Stimulated activated CD4-positive, alpha-beta T cell treated with anti-CD3 and anti-CD28 coated beads, Interleukin-15, amount 100 ng/mL, for 24 hours (primary cell): ENCODE measurements around the gene RNF215.
A peak's percentile ranks its signal among the peaks of the same experiment; 100 is the strongest.
"Not testable (repeated sequence)": the region's sequence is repeated elsewhere in the genome, so short reads cannot be mapped to it uniquely, and the experiment has no call there.

ENCODE experiments used
- DNase-seq: peaks from one replicate; pipeline ENCODE4 v3.0.0-alpha.2; 2020

RNF215 gene

DNA sequence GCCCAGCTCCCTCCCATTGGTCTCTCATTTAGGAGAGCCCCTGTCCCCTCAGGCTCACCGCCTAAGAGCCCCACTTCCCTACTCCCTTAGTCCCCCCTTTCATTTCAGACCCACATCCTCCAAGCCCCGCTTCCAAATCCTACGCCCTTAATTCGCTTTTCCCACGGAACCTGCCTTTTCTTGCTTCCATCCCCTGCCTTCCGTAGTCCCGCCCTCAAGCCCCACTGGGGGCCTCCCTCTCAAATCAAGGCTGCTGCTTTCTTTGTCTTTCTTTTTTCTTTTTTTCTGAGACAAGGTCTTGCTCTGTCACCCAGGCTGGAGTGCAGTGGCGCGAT lies 30.0 kb downstream of the RNF215 start:
- DNase-seq, result no peak

DNA sequence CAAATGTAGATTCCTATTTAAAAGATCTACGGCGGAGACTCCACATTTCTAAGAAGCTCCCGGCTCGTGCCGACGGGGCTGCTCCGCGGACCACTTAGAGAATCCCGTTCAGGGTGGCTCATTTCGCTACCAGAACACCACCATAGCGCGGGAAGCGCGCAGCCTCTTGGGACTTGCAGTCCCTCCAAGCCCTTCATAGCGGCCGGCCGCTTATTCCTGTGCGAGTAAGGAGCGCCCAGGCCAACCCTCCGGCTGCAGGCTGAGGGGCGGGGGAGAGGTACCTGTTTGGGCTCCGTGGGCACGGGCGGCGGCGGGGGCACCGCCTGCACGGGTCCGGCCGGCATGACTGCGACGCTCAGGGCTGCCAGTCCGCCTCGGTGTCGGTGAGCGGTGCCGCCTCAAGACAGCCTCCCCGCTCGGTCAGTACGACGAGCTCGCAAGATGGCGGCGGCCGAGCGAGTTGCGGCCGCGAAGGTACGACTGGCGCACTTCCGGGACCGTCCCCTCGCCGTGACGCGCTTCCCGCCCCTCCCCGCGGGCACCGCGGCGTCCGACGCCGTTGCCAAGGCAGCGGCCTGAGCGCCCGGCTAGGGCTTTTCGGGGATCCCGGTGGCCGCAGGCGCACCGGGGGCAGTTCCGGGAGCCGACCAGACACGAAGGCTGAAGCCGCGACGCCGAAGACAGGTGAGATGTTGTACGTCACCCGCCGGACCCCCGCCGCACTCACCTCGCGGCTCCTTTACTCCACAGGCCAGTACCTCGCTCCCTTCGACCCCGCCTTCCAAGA lies 30.6 kb downstream of the RNF215 start, which contains the start of the genes CCDC157 and SF3A1:
Gene CCDC157, plus strand, starts transcription at position 559 of the 787 bp plus-strand sequence. CDS start 8,994 bp downstream, outside the sequence.
Gene SF3A1, minus strand, starts transcription at position 446 of the 787 bp plus-strand sequence. Its CDS starts 102 bp downstream, at position 344.
- DNase-seq, result peak; percentile 92

DNA sequence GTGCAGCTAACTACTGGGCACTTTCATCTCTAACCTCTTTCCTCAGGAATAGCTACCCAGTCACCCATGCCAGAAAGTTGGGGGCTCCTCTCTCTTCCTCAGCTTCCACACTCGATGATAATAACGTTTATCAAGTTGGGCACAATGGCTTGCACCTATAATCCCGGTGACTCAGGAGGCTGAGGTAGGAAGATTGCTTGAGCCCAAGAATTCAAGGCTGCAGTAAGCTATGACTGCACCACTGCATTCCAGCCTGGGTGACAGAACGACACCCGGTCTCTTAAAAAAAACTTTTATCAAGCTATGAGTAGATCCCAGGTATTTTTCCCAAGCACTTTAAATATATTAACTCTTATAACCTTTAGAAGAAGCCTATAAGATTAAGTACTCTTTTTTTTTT lies 32.6 kb downstream of the RNF215 start:
- no peak for DNase-seq

DNA sequence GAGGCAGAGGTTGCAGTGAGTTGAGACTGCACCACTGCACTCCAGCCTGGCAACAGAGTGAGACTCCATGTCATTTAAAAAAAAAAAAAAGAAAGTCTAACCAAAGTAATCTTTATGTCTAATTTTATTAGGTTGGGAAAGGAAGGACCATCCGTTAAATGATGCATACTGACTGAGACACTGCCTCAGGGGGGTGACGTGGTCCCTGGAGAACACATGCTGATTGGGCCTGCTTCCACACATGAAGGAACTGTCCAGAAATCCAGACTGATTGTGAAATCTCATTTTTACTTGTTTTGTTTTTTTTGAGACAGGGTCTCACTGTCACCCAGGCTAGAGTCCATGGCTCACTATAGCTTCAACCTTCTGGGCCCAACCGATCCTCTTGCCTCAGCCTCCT lies 36.0 kb downstream of the RNF215 start:
- no peak for DNase-seq

DNA sequence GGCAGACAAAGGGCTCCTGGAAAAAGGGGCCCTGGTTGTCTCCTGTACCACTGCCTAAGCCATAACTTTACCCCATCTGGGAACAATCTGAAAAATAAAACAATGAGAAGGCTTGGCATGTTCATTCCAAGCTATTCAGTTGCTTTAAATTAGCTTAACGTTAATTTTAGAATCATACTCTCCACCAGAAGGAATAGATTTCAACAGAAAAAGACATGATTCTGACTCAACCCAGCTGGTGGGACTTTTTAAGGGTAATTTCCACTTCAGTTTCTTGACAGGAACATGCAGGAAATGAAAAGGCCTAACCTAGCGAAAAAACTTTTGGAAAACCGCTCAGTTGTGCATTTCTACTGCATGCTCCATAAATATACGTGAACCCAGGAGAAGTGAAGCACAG lies 38.4 kb downstream of the RNF215 start:
- no peak for DNase-seq

DNA sequence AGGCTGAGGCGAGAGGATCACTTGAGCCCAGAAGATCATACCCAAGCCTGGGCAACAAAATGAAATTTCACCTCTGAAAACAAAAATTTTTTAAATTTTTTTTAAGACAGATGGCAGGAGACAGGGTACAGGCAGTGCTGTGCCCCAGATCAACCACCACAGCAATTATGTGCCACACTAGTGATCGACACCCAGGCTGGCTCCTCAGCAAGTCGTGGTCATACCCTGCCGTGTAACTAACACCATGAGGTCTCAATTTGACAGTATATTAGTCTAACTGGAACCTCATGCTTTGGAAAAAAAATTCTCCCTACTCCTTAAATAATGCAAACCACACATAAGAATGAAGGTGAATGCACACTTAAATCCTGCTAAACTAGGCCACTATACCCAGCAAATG lies 38.8 kb downstream of the RNF215 start:
- no peak for DNase-seq

DNA sequence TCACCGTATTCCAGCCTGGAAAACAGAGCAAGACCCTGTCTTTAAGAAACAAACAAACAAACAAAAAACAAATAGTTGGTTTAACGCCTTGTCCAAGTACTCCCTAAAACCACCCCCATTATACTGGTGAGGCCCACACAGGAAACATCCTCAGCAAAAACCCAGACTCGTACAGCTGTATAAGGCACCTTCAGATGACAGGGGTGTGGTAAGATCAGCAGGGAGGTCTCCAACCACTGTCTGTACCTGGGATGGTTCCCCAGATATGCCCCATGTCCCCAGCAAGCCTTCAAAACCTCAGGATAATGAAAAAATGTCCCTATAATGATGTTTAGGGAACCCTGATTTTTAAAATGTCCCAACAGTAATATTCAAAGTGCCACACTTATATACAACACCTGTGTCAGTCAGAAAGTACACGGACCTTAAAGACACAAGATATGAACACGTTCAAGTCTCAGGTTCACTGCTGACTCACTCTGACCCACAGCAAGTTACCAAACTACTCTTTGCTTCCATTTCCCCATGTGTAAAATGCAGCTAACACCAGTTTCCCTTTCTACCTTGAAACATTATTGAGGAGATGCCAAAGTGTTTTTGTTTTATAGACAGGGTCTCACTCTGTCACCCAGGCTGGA lies 39.8 kb downstream of the RNF215 start:
- no peak for DNase-seq

DNA sequence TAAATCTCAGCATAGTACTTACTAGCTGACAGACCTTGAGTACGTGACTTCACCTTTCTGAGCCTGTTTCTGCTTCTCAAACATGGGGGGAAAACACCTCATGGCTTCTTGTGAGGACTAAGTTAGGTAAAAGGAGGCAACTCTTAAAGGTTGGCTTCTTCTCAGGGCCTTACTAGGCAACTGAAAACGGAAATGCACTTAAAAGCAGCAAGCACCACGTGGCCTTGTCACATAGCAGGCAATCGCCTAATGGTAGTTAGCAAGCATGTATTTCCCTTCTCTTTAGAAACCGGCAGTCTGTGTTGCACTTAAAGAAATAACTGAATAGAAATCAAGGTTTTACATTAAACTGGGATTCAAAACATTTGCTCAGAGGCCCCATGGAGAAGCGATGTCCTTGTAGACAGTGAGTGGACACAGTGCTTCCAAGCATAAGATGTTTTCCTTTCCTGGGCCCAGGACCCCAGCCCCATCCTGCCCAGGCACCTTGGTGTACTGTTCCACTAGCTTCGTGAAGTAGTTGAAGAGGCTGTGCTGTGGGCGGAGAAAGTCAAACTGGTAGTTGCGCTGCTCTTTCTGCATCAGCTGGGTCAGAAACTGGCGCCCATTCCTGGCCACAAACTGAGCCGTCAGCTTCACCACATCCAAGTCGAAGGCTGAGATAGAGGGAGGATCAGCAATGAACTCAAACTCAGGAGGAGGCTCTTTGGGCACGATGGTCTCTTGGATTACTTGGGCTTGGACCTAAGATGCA lies 42.6 kb downstream of the RNF215 start:
- peak; percentile 67 for DNase-seq

DNA sequence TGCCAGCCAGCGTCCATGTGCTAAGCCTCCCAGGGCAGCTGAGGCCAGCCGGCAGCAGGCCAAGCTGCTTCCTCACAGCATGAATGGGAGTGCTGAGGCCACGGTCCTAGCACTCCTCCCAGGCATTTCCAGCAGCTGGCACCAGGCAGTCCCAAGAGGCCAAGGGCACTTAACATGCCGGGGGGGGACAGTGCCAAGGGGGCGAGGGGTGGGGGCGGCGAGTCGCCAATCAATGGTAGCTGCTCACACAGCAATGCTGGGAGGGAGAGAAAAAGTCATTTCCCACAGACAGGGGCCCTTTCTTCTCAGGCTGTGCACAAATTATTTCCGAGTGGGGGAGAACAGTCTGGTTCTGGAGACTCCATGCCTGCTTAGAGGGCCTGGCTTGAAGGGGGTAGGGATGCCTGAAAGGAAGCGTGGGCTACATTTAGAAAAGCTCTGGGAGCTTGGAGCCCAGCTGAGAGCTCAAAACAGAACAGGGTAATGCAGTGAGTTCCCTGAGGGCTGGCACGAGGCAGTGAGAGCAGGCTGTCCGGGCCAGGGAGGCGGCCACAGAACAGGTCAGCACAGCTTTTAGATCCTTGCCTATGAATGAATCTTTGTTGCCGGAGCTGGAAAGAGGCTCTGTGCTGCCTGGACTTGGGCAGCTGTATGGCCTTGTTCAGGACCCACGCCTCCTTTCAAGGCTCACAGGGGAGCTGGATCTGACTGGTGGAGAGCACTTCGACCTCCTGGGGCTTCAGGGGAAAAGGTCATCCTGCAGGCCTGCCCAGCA lies 46.1 kb downstream of the RNF215 start:
- DNase-seq, result no peak

DNA sequence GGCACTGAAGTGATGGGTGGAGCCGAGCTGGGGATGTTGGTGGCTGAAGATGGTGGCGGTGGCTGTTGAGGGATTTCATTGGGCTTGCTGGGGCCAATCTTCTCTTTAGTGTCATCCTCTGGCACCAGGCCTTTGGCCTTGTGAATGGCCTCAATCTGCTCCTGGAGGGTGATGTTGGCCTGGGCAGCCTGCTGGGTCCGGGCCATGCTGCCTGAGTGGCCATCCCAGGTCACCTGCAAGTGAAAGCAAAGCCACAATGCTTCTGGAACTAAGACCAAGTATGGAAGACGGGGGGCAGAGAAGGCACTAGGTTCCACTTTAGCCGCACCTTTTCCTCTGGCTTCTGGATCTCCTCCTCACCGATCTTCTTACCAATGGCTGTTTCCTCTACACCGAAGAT lies 48.4 kb downstream of the RNF215 start:
- no peak for DNase-seq

DNA sequence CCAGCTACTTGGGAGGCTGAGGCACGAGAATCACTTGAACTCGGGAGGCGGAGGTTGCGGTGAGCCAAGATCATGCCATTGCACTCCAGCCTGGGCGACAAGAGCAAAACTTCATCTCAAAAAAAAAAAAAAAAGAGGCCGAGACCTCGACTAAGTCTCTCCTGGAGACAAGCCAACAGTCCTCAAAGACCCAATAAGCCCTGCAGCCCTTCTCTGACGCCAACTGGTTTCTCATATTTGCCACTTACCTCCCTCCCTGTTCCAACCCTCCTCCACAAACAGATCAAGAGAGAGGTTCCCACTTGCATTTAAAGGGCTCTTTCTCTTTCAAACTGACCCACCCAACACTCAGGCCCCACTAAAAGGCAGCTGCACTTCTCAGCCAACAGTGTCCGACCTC lies 48.9 kb downstream of the RNF215 start:
- DNase-seq, result not testable (repeated sequence)

DNA sequence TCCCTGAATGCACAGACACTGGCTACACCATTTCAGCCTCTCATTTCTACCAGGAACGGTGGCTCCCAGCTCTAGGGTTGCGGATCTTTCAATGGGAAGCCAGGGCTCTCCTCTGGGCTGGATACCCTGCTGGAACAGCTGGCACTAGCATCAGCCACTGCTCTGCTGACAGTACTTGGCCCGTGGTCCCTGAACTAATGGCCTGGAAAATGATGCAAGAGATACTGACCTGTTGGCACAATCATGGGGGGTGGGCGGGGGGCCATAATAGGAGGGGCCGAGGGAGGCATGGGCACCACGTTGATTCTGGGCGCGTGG lies 49.8 kb downstream of the RNF215 start:
- DNase-seq, result no peak

DNA sequence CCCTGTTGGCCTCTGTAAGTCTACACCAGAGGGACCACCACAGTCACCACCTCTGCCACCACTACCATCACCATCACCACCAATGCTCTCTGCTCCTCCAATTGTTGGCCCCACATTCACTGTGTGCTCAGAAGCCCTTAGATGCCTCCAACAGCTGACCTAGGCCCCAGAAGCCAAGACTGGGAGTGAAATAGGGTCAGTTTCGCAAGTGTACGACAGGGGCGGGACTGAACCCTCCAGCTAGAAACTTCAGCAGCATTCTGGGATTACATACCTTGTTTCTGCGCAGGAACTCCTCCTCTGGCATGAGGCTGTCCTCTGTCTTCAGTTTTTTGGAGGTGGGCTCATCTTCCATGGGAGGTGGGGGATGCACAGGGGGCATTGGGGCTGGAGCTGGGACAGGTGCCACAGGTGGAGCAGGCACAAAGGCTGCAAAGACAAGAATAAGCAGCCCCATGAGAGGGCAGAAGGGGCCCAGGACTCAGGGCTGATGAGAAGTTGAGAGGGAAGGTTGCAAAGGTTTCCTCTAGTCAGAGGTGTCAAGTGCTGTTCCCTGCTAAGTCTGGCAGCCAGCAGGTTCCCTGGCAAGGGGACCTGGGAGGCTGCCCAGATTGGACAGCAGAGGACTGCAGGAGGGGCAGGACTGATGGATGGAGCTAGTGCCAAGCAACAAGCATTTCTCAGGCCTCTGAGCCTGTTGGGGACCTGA lies 50.3 kb downstream of the RNF215 start:
- no peak for DNase-seq

DNA sequence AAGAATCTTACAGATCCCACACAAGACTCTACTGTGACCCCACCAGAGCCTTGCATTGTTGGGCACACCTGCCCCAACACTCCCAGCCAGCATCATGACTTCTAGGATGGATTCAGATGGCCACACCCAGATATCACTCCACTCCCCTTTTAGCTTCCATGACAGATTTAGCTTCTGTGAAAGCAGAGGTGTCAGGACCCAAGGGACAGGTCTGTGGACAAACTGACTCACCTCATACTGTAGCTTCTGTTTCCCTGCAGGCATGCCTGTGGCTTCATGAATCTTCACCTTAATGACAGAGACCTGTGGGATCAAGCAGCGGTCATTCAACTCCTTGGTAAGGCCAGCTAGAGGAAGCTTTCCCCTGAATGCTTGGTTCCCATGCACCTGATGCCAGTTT lies 52.0 kb downstream of the RNF215 start:
- no peak for DNase-seq

DNA sequence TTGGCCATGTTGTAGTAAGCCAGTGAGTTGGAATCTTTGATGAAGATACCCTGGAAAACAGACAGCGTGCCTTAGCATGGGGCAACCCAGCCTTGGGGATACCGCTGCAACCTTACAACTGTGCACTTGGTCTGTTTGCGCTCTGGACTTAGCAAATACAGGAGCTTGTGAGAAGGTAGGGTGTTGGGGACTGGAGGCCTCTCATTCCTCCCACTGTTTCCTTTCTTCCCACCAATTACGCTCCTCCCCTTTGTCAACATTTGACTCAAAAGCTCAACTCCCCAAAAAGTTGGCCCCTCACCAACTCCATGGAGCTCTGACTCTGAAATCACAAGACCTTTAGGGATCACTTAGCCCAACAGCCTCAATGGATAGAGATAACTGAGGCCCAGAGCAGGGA lies 52.6 kb downstream of the RNF215 start:
- DNase-seq, result no peak

DNA sequence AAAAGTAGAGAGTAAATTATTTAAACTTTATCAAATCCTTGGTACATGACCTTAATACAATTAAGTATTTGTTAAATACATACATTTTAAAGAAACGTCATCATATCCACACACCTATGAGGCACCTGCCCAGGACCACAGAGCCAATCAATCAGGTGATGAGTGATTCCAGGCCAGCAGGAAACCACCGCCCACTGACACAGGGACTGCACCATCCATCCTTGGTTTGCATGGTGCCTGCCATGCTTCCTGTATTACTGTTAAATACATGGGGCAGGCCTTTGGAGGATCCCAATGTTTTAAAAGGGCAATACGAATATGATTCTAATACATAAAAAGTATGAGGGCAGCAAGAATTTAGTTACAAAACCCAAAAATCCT lies 53.5 kb downstream of the RNF215 start:
- DNase-seq, result peak; percentile 41

DNA sequence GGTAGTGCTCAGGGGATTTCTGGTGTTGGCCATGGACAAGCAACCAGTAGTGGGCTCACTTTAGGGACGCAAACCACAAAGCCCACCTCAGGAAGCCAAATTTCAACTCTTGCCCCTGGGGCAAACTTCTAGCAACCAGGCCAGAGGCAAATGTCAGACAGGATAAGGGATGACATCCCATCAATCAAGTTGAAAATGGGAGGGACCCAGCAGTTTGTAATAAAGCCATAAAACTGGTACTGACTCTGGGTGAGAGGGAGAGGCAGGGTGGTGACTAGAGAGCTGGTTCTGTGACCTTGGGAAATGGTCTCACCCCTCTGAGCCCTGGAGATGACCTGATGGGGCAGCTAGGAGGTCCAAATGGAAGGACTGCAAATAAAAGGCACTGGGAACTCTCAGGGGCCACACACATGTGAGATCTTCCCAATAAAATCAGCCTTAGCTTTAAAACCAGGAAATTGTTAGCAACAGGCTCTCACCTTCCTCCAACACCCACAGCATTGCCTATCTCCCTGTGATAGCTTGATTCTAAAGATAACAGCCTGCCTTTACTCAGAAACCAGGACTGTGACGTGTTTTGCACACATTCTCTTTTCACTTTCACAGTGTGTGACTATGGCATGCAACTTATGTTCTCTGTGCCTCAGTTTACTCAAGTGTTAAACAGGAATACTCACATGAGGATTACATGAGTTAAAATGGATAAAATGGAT lies 54.1 kb downstream of the RNF215 start:
- no peak for DNase-seq

DNA sequence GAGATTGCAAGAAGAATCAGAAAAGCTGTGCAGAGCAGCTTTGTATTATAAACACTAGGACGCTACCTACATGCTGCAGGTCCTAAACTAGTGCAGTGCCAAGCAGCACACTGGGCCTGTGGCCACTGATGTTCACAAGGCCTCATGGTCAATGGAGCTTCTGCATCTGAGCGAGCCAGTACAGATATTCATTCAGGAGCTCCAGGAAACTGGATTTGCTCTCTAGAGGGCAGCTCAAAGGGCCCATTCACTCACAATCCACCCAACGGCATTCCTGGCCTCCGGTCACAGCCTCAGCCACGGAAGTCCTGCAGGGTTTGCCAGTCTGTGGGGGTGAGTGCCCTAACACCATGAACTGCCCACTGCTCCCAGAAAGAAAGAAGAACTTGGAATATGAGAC lies 54.7 kb downstream of the RNF215 start:
- no peak for DNase-seq
